ENCODE results near the gene CFAP47.
"Not testable (repeated sequence)": the region's sequence is repeated elsewhere in the genome, so short reads cannot be mapped to it uniquely, and the experiment has no call there.

Gene CFAP47

GRCh38 chrX:36035550-36035949 is 116.0 kb downstream of the CFAP47 start:
- Histone ChIP-seq H3K4me1 (ENCODE audit: control insufficient read depth in 1 of 2, insufficient read depth in 2 of 2, low read length in 2 of 2) (no peaks in the 10 kb centered on the region), H3K36me3 (ENCODE audit: control insufficient read depth in 1 of 2, insufficient read depth in 2 of 2, low read length in 2 of 2) (no peaks in the 10 kb centered on the region), H3K27ac (ENCODE audit: low read depth, low read length) (no peak overlapping the region), H3K27me3 (ENCODE audit: insufficient read depth, low read length) (no peaks in the 10 kb centered on the region), H4K8ac (ENCODE audit: low read depth, low read length) (no peak overlapping the region), H4K12ac (ENCODE audit: low read depth, low read length) (no peak overlapping the region), H2AFZ (ENCODE audit: insufficient read depth, low read length, poor library complexity) (no peak overlapping the region), H3K4me2 (ENCODE audit: low read length) (no peak overlapping the region), H3K14ac (ENCODE audit: low read length) (no peak overlapping the region), H3K79me2 (ENCODE audit: control insufficient read depth, insufficient read depth, low read length, poor library complexity) (no peaks in the 10 kb centered on the region), H2BK5ac (ENCODE audit: low read depth, low read length, poor library complexity) (no peak overlapping the region), H2BK120ac (ENCODE audit: insufficient read depth, low read length, poor library complexity) (no peak overlapping the region), H3K18ac (ENCODE audit: low read length) (no peak overlapping the region), H3K9me3 (ENCODE audit: insufficient read depth, low read depth, low read length) (no peaks in the 10 kb centered on the region), H3K4ac (ENCODE audit: low read depth, low read length) (no peak overlapping the region), H3K79me1 (ENCODE audit: low read length) (no peaks in the 10 kb centered on the region), H3K4me3 (ENCODE audit: low read depth, low read length) (no peak overlapping the region), H2BK12ac (ENCODE audit: low read length) (no peak overlapping the region), H4K91ac (ENCODE audit: low read depth, low read length) (no peak overlapping the region), H3K23ac (ENCODE audit: low read length) (no peak overlapping the region), H3K9ac (ENCODE audit: low read length) (no peak overlapping the region), H2AK5ac (ENCODE audit: low read length) (no peak overlapping the region)
- WGBS (ENCODE audit: extremely low coverage, insufficient coverage, insufficient read length): no CpG with 5 or more reads among the region's 2 CpGs
- DNase-seq: no peak

- WGBS (ENCODE audit: extremely low coverage, insufficient coverage, insufficient read length): no CpG with 5 or more reads among the region's 3 CpGs
Measured at GRCh38 chrX:36062778-36063177, 143.2 kb downstream of the CFAP47 start.

DNA sequence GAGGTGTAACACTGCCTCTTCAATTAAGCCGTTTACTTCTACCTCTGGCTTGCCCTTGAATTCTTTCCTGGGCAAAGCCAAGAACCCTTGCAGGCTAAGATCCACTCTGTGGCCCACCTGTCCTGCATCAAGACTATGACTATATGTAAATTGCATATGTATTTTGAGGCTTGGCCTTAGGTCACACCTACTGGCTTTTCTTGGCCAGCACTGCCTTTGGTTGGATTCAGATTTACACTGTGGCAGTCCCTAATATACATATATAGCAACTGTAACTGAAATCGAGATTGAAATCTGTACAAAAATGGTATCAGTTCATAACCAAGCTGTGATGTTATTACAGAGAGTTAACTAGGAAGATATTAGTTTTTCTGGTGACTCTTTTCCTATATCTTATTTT is 151.5 kb downstream of the CFAP47 start:
- Histone ChIP-seq H3K14ac (ENCODE audit: low read length) (no peak overlapping the region), H3K27me3 (ENCODE audit: insufficient read depth, low read length) (no peaks in the 10 kb centered on the region), H2BK120ac (ENCODE audit: insufficient read depth, low read length, poor library complexity) (no peak overlapping the region), H2BK5ac (ENCODE audit: low read depth, low read length, poor library complexity) (no peak overlapping the region), H3K18ac (ENCODE audit: low read length) (no peak overlapping the region), H3K36me3 (ENCODE audit: control insufficient read depth in 1 of 2, insufficient read depth in 2 of 2, low read length in 2 of 2) (no peaks in the 10 kb centered on the region), H2BK12ac (ENCODE audit: low read length) (no peak overlapping the region), H3K27ac (ENCODE audit: low read depth, low read length) (no peak overlapping the region), H4K12ac (ENCODE audit: low read depth, low read length) (no peak overlapping the region), H2AFZ (ENCODE audit: insufficient read depth, low read length, poor library complexity) (no peak overlapping the region), H3K4me1 (ENCODE audit: control insufficient read depth in 1 of 2, insufficient read depth in 2 of 2, low read length in 2 of 2) (no peaks in the 10 kb centered on the region), H4K8ac (ENCODE audit: low read depth, low read length) (no peak overlapping the region), H2AK5ac (ENCODE audit: low read length) (no peak overlapping the region), H4K91ac (ENCODE audit: low read depth, low read length) (no peak overlapping the region), H3K9me3 (ENCODE audit: insufficient read depth, low read depth, low read length) (no peaks in the 10 kb centered on the region), H3K79me2 (ENCODE audit: control insufficient read depth, insufficient read depth, low read length, poor library complexity) (no peaks in the 10 kb centered on the region), H3K4ac (ENCODE audit: low read depth, low read length) (no peak overlapping the region), H3K23ac (ENCODE audit: low read length) (no peak overlapping the region), H3K4me3 (ENCODE audit: low read depth, low read length) (no peak overlapping the region), H3K9ac (ENCODE audit: low read length) (no peak overlapping the region), H3K79me1 (ENCODE audit: low read length) (no peaks in the 10 kb centered on the region), H3K4me2 (ENCODE audit: low read length) (no peak overlapping the region)
- DNase-seq: no peak
- WGBS (ENCODE audit: extremely low coverage, insufficient coverage, insufficient read length): no CpG with 5 or more reads among the region's 2 CpGs

More at GRCh38 chrX:36062778-36063177, 143.2 kb downstream of the CFAP47 start:
- no peak overlapping the region for H3K18ac ChIP-seq (ENCODE audit: low read length)
- no peaks in the 10 kb centered on the region for H3K27me3 ChIP-seq (ENCODE audit: insufficient read depth, low read length)
- no peak overlapping the region for H2BK120ac ChIP-seq (ENCODE audit: insufficient read depth, low read length, poor library complexity)
- H3K27ac ChIP-seq (ENCODE audit: low read depth, low read length): no peak overlapping the region
- H2BK5ac ChIP-seq (ENCODE audit: low read depth, low read length, poor library complexity): no peak overlapping the region
- no peak overlapping the region for H4K12ac ChIP-seq (ENCODE audit: low read depth, low read length)
- H3K79me1 ChIP-seq (ENCODE audit: low read length): no peaks in the 10 kb centered on the region
- no peak overlapping the region for H4K91ac ChIP-seq (ENCODE audit: low read depth, low read length)
- no peak overlapping the region for H3K9ac ChIP-seq (ENCODE audit: low read length)
- H3K79me2 ChIP-seq (ENCODE audit: control insufficient read depth, insufficient read depth, low read length, poor library complexity): no peaks in the 10 kb centered on the region
- H2AK5ac ChIP-seq (ENCODE audit: low read length): no peak overlapping the region
- DNase-seq: no peak
- no peaks in the 10 kb centered on the region for H3K36me3 ChIP-seq (ENCODE audit: control insufficient read depth in 1 of 2, insufficient read depth in 2 of 2, low read length in 2 of 2)
- H3K4ac ChIP-seq (ENCODE audit: low read depth, low read length): no peak overlapping the region
- H3K9me3 ChIP-seq (ENCODE audit: insufficient read depth, low read depth, low read length): no peaks in the 10 kb centered on the region
- no peak overlapping the region for H3K4me3 ChIP-seq (ENCODE audit: low read depth, low read length)
- no peak overlapping the region for H2AFZ ChIP-seq (ENCODE audit: insufficient read depth, low read length, poor library complexity)
- H3K4me2 ChIP-seq (ENCODE audit: low read length): no peak overlapping the region
- H4K8ac ChIP-seq (ENCODE audit: low read depth, low read length): no peak overlapping the region
- no peak overlapping the region for H2BK12ac ChIP-seq (ENCODE audit: low read length)
- no peak overlapping the region for H3K23ac ChIP-seq (ENCODE audit: low read length)
- no peaks in the 10 kb centered on the region for H3K4me1 ChIP-seq (ENCODE audit: control insufficient read depth in 1 of 2, insufficient read depth in 2 of 2, low read length in 2 of 2)
- H3K14ac ChIP-seq (ENCODE audit: low read length): no peak overlapping the region

DNA sequence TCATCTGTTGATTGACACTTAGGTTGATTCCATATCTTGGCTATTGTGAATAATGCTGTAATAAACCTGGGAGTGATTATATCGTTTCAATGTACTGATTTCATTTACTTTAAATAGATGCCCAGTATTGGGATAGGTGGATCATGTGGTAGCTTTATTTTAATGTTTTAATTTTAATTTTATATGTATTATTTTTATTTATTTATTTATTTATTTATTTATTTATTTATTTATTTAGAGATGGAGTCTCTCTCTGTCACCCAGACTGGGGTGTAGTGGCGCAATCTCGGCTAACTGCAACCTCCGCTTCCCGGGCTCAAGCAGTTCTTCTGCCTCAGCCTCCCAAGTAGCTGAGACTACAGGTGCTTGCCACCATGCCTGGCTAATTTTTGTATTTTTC is 155.5 kb downstream of the CFAP47 start:
- not testable (repeated sequence) for H3K14ac ChIP-seq (ENCODE audit: low read length); H2AFZ ChIP-seq (ENCODE audit: insufficient read depth, low read length, poor library complexity); H4K8ac ChIP-seq (ENCODE audit: low read depth, low read length); H3K9ac ChIP-seq (ENCODE audit: low read length); H3K4ac ChIP-seq (ENCODE audit: low read depth, low read length); H3K27ac ChIP-seq (ENCODE audit: low read depth, low read length); H3K4me1 ChIP-seq (ENCODE audit: control insufficient read depth in 1 of 2, insufficient read depth in 2 of 2, low read length in 2 of 2); H3K79me2 ChIP-seq (ENCODE audit: control insufficient read depth, insufficient read depth, low read length, poor library complexity); H3K23ac ChIP-seq (ENCODE audit: low read length); H2BK120ac ChIP-seq (ENCODE audit: insufficient read depth, low read length, poor library complexity); H2AK5ac ChIP-seq (ENCODE audit: low read length); H3K4me3 ChIP-seq (ENCODE audit: low read depth, low read length); H3K27me3 ChIP-seq (ENCODE audit: insufficient read depth, low read length); DNase-seq; H4K12ac ChIP-seq (ENCODE audit: low read depth, low read length); H3K36me3 ChIP-seq (ENCODE audit: control insufficient read depth in 1 of 2, insufficient read depth in 2 of 2, low read length in 2 of 2); H3K18ac ChIP-seq (ENCODE audit: low read length); H3K79me1 ChIP-seq (ENCODE audit: low read length); H2BK12ac ChIP-seq (ENCODE audit: low read length); H2BK5ac ChIP-seq (ENCODE audit: low read depth, low read length, poor library complexity); H4K91ac ChIP-seq (ENCODE audit: low read depth, low read length); H3K4me2 ChIP-seq (ENCODE audit: low read length); H3K9me3 ChIP-seq (ENCODE audit: insufficient read depth, low read depth, low read length)
- no CpG with 5 or more reads among the region's 5 CpGs for WGBS (ENCODE audit: extremely low coverage, insufficient coverage, insufficient read length)

All from trophoblast cell (in vitro differentiated cells and primary cell).